ENCODE measurements around the gene SLC8A3.
A peak's percentile ranks its signal among the peaks of the same experiment; 100 is the strongest.

The SLC8A3 gene

DNA sequence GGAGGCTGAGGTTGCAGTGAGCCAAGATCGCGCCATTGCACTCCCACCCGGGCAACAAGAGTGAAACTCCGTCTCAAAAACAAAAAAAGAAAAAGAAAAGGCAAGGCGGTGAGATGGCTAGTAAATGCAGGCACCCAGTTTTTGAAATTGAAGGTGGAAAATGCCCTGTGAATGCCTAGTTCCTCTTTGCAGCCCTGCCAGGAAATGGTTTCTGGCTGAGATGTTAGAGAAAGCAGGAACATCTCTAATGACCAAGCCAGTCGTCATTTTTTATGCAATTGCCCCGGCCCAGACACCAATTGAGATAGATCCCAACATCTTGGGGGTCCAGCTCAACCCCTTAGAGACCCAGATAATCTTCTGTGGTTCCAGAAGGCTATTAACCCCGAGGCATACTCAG is 17.0 kb downstream of the SLC8A3 start:
- peak; percentile 13 for DNase-seq (ENCODE audit: low read depth)
- no peak overlapping the region for H3K4me3 ChIP-seq (ENCODE audit: low read depth, low read length)
- TF ChIP-seq, protein P1, sequence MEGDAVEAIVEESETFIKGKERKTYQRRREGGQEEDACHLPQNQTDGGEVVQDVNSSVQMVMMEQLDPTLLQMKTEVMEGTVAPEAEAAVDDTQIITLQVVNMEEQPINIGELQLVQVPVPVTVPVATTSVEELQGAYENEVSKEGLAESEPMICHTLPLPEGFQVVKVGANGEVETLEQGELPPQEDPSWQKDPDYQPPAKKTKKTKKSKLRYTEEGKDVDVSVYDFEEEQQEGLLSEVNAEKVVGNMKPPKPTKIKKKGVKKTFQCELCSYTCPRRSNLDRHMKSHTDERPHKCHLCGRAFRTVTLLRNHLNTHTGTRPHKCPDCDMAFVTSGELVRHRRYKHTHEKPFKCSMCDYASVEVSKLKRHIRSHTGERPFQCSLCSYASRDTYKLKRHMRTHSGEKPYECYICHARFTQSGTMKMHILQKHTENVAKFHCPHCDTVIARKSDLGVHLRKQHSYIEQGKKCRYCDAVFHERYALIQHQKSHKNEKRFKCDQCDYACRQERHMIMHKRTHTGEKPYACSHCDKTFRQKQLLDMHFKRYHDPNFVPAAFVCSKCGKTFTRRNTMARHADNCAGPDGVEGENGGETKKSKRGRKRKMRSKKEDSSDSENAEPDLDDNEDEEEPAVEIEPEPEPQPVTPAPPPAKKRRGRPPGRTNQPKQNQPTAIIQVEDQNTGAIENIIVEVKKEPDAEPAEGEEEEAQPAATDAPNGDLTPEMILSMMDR (IDR thresholded peaks at IDR 0.05; ENCODE audit: insufficient read depth, low read depth, low read length, missing control alignments): no peak

DNA sequence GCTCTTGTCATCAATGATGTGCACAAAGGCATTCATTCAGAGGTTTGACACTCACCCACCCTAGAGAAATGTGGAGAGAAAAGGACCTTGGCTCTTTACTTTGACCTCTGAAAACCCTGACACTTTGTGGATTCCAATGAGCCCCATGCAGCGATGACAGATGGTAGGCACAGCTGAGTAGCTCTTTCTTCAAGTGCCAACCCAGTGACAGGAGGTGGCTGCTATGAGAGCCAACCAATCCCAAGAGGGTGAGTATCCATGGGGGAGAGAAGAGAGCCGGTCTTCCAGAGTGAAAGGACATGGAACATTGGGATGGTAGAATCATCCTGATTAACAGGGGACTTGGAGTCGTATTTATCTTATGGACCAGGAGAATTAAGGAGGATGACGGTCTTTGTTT is 17.8 kb downstream of the SLC8A3 start:
- DNase-seq (ENCODE audit: low read depth): no peak
- no peak overlapping the region for H3K4me3 ChIP-seq (ENCODE audit: low read depth, low read length)
- TF ChIP-seq, protein P1 (IDR thresholded peaks at IDR 0.05; ENCODE audit: insufficient read depth, low read depth, low read length, missing control alignments): no peak

DNA sequence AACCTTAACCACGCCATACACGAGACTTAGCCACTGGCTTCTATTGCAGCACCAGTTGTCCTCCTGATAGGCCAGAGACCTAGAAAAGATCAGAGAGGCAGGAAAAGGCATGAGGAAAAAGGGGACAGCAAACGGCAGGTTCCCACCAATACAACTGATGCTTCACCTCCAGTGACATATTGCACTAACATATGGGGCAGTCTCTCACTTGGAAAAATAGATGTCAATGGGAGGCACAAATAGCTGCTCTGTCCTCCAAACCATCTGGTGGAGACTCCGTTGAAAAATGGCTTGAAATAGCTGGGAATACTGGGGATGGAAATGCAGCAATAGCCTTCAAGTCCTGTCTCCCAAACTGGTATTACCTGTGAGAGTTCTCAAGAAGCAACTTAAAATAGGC is 20.3 kb downstream of the SLC8A3 start:
- no peak overlapping the region for H3K4me3 ChIP-seq (ENCODE audit: low read depth, low read length)
- no peak for DNase-seq (ENCODE audit: low read depth)
- TF ChIP-seq, protein P1 (IDR thresholded peaks at IDR 0.05; ENCODE audit: insufficient read depth, low read depth, low read length, missing control alignments): no peak

DNA sequence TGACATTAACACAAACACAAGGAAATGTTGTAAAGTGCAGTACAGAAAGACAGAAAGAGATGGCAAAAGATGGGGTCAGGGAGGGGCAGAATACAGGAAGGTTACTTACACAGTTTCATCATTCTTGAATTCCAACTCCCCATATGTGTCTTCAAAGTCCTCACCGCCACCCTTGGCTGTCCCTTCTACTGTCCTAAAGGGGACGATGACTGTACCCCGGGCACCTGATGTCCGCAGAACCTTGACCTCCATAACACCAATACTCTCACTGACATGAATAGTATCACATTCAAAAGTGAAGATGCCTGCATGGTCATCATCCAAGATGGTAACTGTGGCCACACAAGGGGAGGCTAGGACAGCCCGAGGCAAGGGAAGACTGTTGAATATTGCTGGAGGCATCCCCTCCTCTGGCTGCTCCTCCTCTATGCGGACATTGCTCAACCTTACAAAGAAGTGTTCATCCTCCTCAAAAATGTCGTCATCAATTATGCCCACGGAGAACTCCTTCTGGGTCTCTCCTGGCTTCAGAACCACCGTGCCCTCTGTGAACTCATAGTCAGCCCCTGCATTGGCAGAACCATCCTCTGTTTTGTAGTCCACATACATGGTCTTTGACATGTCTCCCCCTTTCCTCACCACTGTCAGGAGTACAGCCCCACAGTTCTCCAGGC is 22.1 kb downstream of the SLC8A3 start:
- no peak for DNase-seq (ENCODE audit: low read depth)
- TF ChIP-seq, protein P1 (IDR thresholded peaks at IDR 0.05; ENCODE audit: insufficient read depth, low read depth, low read length, missing control alignments): no peak
- H3K4me3 ChIP-seq (ENCODE audit: low read depth, low read length): no peak overlapping the region

DNA sequence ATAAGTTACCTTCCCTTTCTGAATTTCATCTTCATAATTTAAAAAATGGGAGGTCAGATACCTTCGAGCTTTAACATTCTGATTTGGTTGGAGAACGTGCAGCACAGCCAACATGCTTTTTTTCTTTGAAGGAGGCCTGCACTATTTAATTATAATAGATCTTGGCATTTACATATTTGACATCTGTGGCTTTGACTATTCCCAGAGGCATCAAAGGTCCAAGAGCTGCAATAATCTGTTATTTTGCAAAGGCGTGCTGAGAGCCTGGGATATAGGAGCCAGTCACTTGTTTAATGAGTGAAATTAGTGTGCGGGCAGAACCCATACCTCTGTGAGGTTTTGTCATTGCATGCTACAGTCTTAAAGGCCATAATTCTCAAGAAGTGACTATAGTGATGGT is 26.4 kb downstream of the SLC8A3 start:
- H3K4me3 ChIP-seq (ENCODE audit: low read depth, low read length): no peak overlapping the region
- DNase-seq (ENCODE audit: low read depth): no peak
- TF ChIP-seq, protein P1 (IDR thresholded peaks at IDR 0.05; ENCODE audit: insufficient read depth, low read depth, low read length, missing control alignments): no peak

DNA sequence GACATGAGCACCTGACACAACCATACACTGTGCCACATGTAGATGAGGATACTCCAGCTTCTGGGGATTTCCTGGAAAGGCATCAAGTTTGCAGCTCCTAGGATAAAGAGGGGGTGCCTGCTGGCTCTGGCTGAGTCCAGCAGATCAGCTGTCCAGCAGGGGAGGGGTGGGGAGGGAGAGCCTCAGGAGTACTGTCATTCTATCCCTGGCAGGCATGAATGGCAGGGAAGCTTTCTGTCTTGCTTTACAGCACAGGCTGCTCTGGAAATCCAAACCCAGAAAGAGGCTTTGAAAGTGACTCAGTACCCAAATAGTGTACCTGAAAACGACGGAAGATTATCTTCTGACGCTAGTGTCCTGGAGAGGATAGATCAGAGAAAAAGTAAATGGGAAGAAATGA is 32.2 kb downstream of the SLC8A3 start:
- TF ChIP-seq, protein P1 (IDR thresholded peaks at IDR 0.05; ENCODE audit: insufficient read depth, low read depth, low read length, missing control alignments): no peak
- no peak for DNase-seq (ENCODE audit: low read depth)
- no peak overlapping the region for H3K4me3 ChIP-seq (ENCODE audit: low read depth, low read length)

DNA sequence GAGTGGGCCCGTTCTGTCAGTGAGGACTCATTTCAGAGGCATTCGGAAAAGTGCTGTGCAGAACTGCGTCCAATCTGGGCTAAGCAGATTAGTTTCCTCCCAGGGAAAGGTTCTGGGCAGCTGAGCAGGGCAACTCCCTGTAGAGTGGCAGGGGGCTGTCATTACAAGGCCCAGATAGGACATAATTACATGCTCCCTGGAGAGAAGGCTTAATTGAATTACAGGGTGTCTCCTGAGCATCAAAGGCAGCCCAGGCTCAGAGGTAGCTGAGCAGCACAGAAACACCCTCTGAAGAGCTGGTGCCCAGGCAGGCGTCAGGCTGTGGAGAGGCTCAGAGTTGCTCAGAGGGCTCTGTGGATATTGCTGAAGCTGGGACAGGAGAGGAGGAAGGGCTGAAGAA is 36.0 kb downstream of the SLC8A3 start:
- TF ChIP-seq, protein P1 (IDR thresholded peaks at IDR 0.05; ENCODE audit: insufficient read depth, low read depth, low read length, missing control alignments): no peak
- no peak for DNase-seq (ENCODE audit: low read depth)
- H3K4me3 ChIP-seq (ENCODE audit: low read depth, low read length): no peak overlapping the region

All from GM12865 (cell line).